SK-N-SH treated with all-trans-retinoic acid at 6 μM for 48 hours (cell line): ENCODE results near the gene MED12.

Experiments used
- ATAC-seq: fragments of 200-7000 bp; cut with Tn5 transposase; 3 replicates; pipeline ENCODE4 v1.9.1; 2020; ENCODE audit warnings: mild to moderate bottlenecking, moderate library complexity
- ARNTL ChIP-seq: fragments of 450-650 bp; formaldehyde crosslinking; IDR thresholded peaks from 2 replicates; pipeline ENCODE4 v1.5.0; 2020; ENCODE audit warnings: low read depth, mild to moderate bottlenecking, moderate library complexity, borderline replicate concordance
- BACH2 ChIP-seq: fragments of 250-450 bp; sonication (Bioruptor Pico); IDR thresholded peaks from 2 replicates; pipeline ENCODE4 v1.9.0; 2021; ENCODE audit warnings: mild to moderate bottlenecking, borderline replicate concordance
- ESRRG ChIP-seq: fragments of 250-450 bp; sonication (Bioruptor Pico); IDR thresholded peaks from 2 replicates; pipeline ENCODE4 v1.6.1; 2021; ENCODE audit warnings: mild to moderate bottlenecking
- GLIS3 ChIP-seq: fragments of 250-450 bp; sonication (Bioruptor Pico); IDR thresholded peaks from 2 replicates; pipeline ENCODE4 v1.5.0; 2020; ENCODE audit warnings: mild to moderate bottlenecking, moderate library complexity
- ISL1 ChIP-seq: fragments of 250-450 bp; sonication (Bioruptor Pico); IDR thresholded peaks from 2 replicates; pipeline ENCODE4 v2.1.2; 2022; ENCODE audit warnings: mild to moderate bottlenecking, moderate library complexity
- OSR1 ChIP-seq: fragments of 250-450 bp; sonication (Bioruptor Pico); IDR thresholded peaks from 2 replicates; pipeline ENCODE4 v1.8.0; 2022; ENCODE audit warnings: moderate library complexity, mild to moderate bottlenecking, inconsistent platforms
- PPARA ChIP-seq: fragments of 250-450 bp; sonication (Bioruptor Pico); IDR thresholded peaks from 2 replicates; pipeline ENCODE4 v1.5.0; 2020; ENCODE audit warnings: mild to moderate bottlenecking, borderline replicate concordance
- SNAI2 ChIP-seq: fragments of 250-450 bp; sonication (Bioruptor Pico); IDR thresholded peaks from 2 replicates; pipeline ENCODE4 v1.5.0; 2020; ENCODE audit warnings: mild to moderate bottlenecking, moderate library complexity
- TCF4 ChIP-seq: fragments of 250-450 bp; sonication (Bioruptor Pico); IDR thresholded peaks from 2 replicates; pipeline ENCODE4 v1.8.0; 2021; ENCODE audit warnings: mild to moderate bottlenecking, moderate library complexity, borderline replicate concordance
- TOX ChIP-seq: fragments of 250-450 bp; sonication (Bioruptor Pico); IDR thresholded peaks from 2 replicates; pipeline ENCODE4 v1.8.0; 2021; ENCODE audit warnings: mild to moderate bottlenecking, moderate library complexity, borderline replicate concordance
- ZC3H10 ChIP-seq: fragments of 250-450 bp; sonication (Bioruptor Pico); IDR thresholded peaks from 2 replicates; pipeline ENCODE4 v1.5.1; 2021; ENCODE audit warnings: mild to moderate bottlenecking, moderate library complexity
- ZFP3 ChIP-seq: fragments of 250-450 bp; sonication (Bioruptor Pico); IDR thresholded peaks from 2 replicates; pipeline ENCODE4 v1.5.0; 2020; ENCODE audit warnings: mild to moderate bottlenecking, moderate library complexity
- ZFP30 ChIP-seq: fragments of 450-650 bp; formaldehyde crosslinking; IDR thresholded peaks from 2 replicates; pipeline ENCODE4 v1.5.0; 2022; ENCODE audit warnings: mild to moderate bottlenecking, moderate library complexity
- ZNF565 ChIP-seq: fragments of 450-650 bp; formaldehyde crosslinking; conservative IDR thresholded peaks from 2 replicates; pipeline ENCODE4 v1.5.0; 2020; ENCODE audit warnings: low read depth, mild to moderate bottlenecking, moderate library complexity
- ZNF70 ChIP-seq: fragments of 450-650 bp; formaldehyde crosslinking; IDR thresholded peaks from 2 replicates; pipeline ENCODE4 v1.5.0; 2020; ENCODE audit warnings: mild to moderate bottlenecking, moderate library complexity
- ZNF8 ChIP-seq: fragments of 450-650 bp; formaldehyde crosslinking; IDR thresholded peaks from 2 replicates; pipeline ENCODE4 v1.5.0; 2020; ENCODE audit warnings: mild to moderate bottlenecking, moderate library complexity
- TF ChIP-seq, protein P1 (sequence below): fragments of 250-450 bp; sonication (Bioruptor Pico); IDR thresholded peaks from 2 replicates; pipeline ENCODE4 v1.8.0; 2021; ENCODE audit warnings: low read depth, mild to moderate bottlenecking, moderate library complexity, borderline replicate concordance
- TF ChIP-seq, protein P2 (sequence below): fragments of 250-450 bp; sonication (Bioruptor Pico); IDR thresholded peaks from 2 replicates; pipeline ENCODE4 v1.5.0; 2020; ENCODE audit warnings: mild to moderate bottlenecking, moderate library complexity
- TF ChIP-seq, protein P3 (sequence below): fragments of 250-450 bp; sonication (Bioruptor Pico); IDR thresholded peaks from 2 replicates; pipeline ENCODE4 v1.5.1; 2020; ENCODE audit warnings: low read depth, mild to moderate bottlenecking, moderate library complexity
- TF ChIP-seq, protein P4 (sequence below): fragments of 250-450 bp; sonication (Bioruptor Pico); IDR thresholded peaks from 2 replicates; pipeline ENCODE4 v1.8.0; 2020; ENCODE audit warnings: mild to moderate bottlenecking, moderate library complexity, borderline replicate concordance
- TF ChIP-seq, protein P5 (sequence below): fragments of 250-450 bp; sonication (Bioruptor Pico); IDR thresholded peaks from 2 replicates; pipeline ENCODE4 v1.5.1; 2021; ENCODE audit warnings: mild to moderate bottlenecking, moderate library complexity

The MED12 gene

DNA sequence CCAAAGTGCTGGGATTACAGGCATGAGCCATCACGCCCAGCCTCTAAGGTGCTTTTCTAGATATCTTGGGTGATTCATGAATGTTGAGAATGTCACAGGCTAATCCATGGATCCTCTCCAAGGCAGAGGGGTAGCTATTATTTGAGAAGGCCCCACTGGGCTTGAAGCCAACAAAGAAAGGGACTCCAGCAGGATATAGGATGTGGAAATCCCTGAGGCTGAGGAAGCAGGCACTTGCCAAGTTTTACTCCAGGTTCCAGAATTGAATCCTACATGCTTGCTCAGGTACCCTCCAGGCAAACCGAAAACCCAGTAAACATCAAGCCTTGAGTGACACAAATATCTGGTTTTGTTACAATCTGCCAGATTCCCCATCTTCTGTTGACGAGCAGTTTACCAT, 42.1 kb downstream of the MED12 start:
- no peak for ATAC-seq
- TF ChIP-seq, protein P1, sequence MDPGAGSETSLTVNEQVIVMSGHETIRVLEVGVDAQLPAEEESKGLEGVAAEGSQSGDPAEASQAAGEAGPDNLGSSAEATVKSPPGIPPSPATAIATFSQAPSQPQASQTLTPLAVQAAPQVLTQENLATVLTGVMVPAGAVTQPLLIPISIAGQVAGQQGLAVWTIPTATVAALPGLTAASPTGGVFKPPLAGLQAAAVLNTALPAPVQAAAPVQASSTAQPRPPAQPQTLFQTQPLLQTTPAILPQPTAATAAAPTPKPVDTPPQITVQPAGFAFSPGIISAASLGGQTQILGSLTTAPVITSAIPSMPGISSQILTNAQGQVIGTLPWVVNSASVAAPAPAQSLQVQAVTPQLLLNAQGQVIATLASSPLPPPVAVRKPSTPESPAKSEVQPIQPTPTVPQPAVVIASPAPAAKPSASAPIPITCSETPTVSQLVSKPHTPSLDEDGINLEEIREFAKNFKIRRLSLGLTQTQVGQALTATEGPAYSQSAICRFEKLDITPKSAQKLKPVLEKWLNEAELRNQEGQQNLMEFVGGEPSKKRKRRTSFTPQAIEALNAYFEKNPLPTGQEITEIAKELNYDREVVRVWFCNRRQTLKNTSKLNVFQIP (CRISPR knock-in tag), result no peak
- TF ChIP-seq ZFP3 (CRISPR knock-in tag), result no peak
- TF ChIP-seq, protein P2, sequence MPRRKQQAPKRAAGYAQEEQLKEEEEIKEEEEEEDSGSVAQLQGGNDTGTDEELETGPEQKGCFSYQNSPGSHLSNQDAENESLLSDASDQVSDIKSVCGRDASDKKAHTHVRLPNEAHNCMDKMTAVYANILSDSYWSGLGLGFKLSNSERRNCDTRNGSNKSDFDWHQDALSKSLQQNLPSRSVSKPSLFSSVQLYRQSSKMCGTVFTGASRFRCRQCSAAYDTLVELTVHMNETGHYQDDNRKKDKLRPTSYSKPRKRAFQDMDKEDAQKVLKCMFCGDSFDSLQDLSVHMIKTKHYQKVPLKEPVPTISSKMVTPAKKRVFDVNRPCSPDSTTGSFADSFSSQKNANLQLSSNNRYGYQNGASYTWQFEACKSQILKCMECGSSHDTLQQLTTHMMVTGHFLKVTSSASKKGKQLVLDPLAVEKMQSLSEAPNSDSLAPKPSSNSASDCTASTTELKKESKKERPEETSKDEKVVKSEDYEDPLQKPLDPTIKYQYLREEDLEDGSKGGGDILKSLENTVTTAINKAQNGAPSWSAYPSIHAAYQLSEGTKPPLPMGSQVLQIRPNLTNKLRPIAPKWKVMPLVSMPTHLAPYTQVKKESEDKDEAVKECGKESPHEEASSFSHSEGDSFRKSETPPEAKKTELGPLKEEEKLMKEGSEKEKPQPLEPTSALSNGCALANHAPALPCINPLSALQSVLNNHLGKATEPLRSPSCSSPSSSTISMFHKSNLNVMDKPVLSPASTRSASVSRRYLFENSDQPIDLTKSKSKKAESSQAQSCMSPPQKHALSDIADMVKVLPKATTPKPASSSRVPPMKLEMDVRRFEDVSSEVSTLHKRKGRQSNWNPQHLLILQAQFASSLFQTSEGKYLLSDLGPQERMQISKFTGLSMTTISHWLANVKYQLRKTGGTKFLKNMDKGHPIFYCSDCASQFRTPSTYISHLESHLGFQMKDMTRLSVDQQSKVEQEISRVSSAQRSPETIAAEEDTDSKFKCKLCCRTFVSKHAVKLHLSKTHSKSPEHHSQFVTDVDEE, result no peak
- TF ChIP-seq ESRRG (CRISPR knock-in tag), result no peak
- TF ChIP-seq, protein P3, sequence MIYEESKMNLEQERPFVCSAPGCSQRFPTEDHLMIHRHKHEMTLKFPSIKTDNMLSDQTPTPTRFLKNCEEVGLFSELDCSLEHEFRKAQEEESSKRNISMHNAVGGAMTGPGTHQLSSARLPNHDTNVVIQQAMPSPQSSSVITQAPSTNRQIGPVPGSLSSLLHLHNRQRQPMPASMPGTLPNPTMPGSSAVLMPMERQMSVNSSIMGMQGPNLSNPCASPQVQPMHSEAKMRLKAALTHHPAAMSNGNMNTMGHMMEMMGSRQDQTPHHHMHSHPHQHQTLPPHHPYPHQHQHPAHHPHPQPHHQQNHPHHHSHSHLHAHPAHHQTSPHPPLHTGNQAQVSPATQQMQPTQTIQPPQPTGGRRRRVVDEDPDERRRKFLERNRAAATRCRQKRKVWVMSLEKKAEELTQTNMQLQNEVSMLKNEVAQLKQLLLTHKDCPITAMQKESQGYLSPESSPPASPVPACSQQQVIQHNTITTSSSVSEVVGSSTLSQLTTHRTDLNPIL (CRISPR knock-in tag), result no peak
- no peak for TF ChIP-seq ZFP30
- no peak for TF ChIP-seq BACH2 (CRISPR knock-in tag)
- TF ChIP-seq, protein P4, sequence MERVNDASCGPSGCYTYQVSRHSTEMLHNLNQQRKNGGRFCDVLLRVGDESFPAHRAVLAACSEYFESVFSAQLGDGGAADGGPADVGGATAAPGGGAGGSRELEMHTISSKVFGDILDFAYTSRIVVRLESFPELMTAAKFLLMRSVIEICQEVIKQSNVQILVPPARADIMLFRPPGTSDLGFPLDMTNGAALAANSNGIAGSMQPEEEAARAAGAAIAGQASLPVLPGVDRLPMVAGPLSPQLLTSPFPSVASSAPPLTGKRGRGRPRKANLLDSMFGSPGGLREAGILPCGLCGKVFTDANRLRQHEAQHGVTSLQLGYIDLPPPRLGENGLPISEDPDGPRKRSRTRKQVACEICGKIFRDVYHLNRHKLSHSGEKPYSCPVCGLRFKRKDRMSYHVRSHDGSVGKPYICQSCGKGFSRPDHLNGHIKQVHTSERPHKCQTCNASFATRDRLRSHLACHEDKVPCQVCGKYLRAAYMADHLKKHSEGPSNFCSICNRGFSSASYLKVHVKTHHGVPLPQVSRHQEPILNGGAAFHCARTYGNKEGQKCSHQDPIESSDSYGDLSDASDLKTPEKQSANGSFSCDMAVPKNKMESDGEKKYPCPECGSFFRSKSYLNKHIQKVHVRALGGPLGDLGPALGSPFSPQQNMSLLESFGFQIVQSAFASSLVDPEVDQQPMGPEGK (CRISPR knock-in tag), result no peak
- TF ChIP-seq PPARA, result no peak
- TF ChIP-seq OSR1, result no peak
- TF ChIP-seq TCF4 (CRISPR knock-in tag), result no peak
- no peak for TF ChIP-seq ARNTL
- no peak for TF ChIP-seq SNAI2 (CRISPR knock-in tag)
- TF ChIP-seq, protein P5, sequence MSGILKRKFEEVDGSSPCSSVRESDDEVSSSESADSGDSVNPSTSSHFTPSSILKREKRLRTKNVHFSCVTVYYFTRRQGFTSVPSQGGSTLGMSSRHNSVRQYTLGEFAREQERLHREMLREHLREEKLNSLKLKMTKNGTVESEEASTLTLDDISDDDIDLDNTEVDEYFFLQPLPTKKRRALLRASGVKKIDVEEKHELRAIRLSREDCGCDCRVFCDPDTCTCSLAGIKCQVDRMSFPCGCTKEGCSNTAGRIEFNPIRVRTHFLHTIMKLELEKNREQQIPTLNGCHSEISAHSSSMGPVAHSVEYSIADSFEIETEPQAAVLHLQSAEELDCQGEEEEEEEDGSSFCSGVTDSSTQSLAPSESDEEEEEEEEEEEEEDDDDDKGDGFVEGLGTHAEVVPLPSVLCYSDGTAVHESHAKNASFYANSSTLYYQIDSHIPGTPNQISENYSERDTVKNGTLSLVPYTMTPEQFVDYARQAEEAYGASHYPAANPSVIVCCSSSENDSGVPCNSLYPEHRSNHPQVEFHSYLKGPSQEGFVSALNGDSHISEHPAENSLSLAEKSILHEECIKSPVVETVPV (CRISPR knock-in tag), result no peak
- no peak for TF ChIP-seq ZC3H10 (CRISPR knock-in tag)
- TF ChIP-seq GLIS3 (CRISPR knock-in tag), result no peak
- TF ChIP-seq ZNF8 (CRISPR knock-in tag), result no peak
- TF ChIP-seq ZNF70, result no peak

DNA sequence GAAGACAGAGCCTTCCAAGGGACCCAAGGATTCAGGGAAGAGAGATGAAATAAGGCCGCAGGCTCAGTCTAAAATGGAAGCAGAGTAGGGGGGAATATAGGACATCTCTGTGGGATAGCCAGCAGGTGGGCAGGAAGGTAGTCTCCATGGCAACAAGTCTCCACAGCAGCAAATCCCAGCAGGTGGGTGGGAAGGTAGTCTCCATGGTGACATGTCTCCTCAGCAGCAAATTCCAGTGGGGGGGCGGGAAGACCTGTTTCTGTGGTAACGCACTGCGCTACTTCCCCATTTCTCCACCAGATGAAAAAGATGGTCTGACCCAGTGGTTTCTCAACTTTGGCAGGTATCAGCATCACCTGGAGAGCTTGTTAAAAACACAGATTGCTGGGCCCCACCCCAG, 44.6 kb downstream of the MED12 start:
- TF ChIP-seq, protein P4 (CRISPR knock-in tag), result no peak
- TF ChIP-seq ARNTL, result no peak
- no peak for TF ChIP-seq ZNF70
- TF ChIP-seq BACH2 (CRISPR knock-in tag), result no peak
- no peak for TF ChIP-seq ISL1
- ATAC-seq, result no peak

DNA sequence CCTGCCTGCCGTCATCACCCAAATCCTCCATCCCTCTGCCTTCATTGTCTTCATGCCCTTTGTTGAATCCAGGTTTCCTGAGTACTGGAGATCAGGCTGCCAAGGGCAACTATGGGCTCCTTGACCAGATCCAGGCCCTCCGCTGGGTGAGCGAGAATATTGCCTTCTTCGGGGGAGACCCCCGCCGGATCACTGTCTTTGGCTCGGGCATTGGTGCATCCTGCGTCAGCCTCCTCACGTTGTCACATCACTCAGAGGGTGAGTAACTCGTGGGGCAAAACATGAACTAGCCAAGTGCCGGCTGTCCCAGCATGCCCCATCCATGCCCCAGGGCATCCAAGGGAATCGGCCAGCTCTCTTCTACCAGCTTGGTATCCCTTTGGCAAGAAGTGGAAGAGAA, 45.7 kb downstream of the MED12 start:
- TF ChIP-seq TOX (CRISPR knock-in tag), result no peak
- no peak for TF ChIP-seq TCF4 (CRISPR knock-in tag)
- no peak for TF ChIP-seq PPARA
- no peak for TF ChIP-seq ZNF565 (CRISPR knock-in tag)
- TF ChIP-seq, protein P4 (CRISPR knock-in tag), result no peak
- no peak for TF ChIP-seq BACH2 (CRISPR knock-in tag)
- TF ChIP-seq ZFP3 (CRISPR knock-in tag), result no peak
- TF ChIP-seq ZC3H10 (CRISPR knock-in tag), result no peak
- no peak for TF ChIP-seq ISL1
- TF ChIP-seq, protein P3 (CRISPR knock-in tag), result no peak
- TF ChIP-seq GLIS3 (CRISPR knock-in tag), result no peak
- no peak for TF ChIP-seq ESRRG (CRISPR knock-in tag)
- TF ChIP-seq ZNF70, result no peak
- TF ChIP-seq, protein P1 (CRISPR knock-in tag), result no peak
- TF ChIP-seq, all 23 proteins: peak for 0

More for the DNA sequence above, 45.7 kb downstream of the MED12 start:
- ATAC-seq, result no peak
